HG03025 (cell line): ENCODE results near the gene PITPNM3.

ENCODE experiments used
- ATAC-seq: cut with Tn5 transposase; IDR thresholded peaks from one replicate; pipeline ENCODE4 v1.9.1; 2021; ENCODE audit warnings: mild to moderate bottlenecking, moderate library complexity; ENCODE audit not compliant: unreplicated experiment, low FRiP score

Gene PITPNM3

DNA sequence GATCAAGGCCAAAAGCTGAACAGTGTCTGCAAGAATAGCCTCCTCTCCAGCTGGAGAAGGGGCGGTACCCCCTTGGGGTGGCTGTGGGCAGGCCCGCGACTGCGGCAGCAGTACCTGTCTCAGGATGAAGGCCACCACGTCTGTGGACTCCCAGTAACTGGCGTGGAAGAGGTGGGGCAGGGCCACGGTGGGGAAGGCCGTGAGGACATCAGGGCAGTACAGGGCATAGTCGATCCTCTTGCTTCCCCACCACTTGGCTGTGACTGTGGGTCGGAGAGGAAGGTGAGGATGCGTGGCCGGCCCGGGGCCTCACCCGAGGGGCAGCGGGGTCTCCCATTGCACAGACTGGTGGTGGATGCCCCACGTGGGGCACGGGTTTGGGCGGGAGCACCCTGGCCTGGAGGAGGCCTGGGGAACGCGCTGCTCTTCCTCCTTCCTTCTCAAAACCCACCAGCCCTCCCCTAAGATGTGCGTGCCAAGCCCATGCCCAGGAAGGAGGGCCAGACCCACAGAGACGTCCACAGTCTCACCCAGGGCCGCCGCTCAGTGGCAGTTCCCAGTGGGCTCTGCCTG is 86.1 kb downstream of the PITPNM3 start:
- no peak for ATAC-seq

DNA sequence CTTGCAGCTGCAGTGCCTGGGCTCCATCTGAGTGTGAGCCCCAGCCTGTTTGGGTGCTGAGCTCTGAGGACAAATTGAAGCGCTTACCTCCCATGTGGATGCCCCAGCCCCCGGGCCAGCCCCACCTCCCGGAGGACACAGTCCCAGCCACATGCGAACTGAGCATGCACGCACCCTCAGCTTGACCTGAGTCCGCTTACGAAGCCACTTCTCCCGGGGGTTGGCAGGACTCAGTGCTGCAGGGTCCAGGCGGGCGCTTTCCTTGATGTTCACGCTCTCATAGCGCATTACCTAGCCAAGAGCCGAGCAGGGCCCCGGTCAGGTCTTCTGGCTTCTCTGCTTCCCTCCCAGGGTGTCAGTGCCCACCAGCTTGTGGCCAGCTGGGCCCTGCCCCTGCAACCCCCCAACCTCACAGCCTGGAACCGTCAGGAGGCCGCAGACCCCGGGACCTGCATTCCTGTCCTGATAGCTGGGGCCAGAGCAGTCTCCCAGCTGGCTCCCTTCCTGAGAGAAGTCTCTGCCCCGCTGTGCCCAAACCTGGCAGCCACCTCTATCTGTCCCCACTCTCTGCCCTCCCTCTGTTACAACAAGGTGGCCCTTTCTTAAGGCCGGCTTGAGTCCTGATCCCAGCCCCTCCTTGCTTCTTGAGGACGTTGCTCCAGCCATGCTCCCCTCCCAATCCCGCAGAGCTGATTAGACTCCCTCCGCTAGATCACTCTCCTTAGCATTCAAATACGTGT is 88.1 kb downstream of the PITPNM3 start:
- no peak for ATAC-seq

DNA sequence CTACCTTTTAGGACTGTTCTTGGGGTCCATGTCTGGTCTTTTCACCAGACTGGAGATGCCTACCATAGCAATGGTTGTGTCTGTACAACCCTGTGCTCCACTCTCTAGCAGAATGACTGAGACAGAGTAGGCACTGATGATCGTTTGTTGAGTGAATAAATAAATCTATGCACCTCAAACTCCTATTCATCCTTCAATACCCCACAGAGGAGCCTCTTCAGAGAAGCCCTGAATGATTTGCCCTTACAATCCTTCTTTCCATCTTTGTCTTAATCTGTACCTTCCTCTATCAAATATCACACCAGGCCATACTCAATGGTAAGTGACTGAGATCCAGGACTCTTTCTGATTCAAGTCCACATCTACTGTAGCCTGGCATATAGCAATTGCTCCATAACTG is 88.8 kb downstream of the PITPNM3 start:
- ATAC-seq, result no peak

DNA sequence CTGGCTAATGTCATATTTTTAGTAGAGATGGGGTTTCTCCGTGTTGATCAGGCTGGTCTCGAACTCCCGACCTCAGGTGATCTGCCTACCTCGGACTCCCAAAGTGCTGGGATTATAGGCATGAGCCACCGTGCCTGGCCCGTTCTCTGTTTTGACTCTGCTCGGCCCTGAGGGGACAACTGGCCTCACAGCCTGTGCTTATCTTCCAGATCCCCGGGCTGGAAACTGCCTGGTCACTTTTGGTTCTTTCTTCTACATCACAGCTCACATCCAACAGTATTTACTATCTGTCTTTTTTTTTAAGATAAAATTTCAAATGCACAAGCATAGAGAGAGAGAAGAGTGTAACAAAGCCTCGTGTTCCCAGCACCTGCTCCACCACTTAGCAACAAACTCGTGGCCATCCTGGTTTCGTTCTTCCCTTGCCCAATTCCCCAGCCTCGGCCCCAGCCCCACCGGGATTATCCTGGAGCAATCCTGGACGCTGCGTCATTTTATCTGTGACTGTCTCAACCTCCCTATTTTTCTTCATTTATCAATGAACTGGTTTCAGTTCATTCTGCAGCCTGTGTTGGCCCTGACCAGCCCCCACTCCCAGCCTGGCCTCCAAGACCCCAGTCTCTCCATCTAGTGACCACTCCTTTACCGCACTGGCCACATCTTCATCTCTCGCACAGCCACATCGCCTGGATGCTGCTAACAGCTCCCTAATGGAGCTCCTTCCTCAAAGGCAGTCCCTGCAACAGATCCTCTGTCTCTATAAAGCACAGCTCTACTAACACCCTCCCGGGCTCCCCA is 91.0 kb downstream of the PITPNM3 start:
- no peak for ATAC-seq

DNA sequence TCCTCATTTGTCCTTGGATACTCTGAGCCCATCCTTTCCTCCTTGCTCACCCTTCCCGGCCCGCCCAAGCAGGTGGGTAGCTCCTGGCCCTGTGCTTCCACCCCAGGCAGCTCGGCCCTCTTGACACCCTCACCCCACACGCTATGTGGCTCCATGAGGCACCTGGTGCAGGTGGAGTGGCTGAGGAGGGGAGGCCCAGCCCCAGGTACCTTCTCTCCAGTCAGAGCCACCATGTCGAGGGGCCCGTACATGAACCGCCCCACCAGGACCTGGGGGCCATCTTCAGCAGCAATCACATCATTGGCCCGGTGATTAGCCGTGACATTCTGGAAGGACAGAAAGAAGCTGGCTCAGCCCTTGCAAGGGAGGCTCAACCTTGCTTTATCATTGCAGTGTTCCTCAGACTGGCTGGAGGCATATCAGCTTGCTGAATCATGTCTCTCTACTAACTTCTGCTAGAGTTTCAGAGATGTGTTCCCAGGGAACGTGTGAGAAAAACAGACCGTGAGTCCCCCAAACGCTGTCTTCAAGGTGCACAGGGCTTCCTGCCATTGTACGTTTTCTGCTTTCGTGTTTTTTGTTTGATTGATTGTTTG is 91.8 kb downstream of the PITPNM3 start:
- ATAC-seq, result no peak

DNA sequence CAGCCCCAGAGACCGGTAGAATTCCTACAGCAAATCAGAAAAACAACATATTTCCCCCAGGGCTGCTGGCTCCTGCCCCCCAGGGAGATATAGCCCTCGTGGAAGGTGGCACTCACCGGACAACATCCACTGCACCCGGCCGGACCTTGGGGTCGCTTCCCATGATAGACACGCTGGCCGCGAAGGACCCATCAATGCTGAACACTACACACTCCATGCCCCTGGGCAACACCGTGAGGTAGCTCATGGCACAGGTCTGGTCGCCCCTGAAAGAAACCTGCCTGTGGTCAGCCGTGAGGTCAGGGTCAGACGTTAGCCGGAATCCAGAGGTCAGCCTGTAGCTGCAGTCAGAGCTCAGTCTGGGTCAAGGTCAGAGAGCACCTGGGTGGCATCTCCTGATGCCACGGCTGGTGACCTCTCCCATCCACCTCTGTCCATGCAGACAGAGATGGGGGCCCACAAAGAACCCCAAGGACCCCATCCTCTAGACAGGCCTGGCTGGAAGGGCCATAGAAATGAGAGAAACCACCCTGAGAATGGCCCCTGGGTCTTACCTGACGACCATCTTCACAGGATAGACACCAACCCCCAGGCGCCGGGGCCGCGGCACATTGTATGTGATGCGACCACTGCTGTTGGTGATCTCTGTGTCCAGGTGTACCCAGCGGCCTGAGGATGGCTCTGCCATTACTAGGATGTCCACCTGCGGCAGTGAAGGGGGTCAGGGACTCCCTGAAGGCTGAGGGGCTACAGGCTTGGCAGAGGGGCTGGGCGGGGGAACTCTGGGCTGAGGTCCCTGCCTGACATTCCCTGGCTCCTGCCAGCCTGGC is 92.5 kb downstream of the PITPNM3 start:
- no peak for ATAC-seq

DNA sequence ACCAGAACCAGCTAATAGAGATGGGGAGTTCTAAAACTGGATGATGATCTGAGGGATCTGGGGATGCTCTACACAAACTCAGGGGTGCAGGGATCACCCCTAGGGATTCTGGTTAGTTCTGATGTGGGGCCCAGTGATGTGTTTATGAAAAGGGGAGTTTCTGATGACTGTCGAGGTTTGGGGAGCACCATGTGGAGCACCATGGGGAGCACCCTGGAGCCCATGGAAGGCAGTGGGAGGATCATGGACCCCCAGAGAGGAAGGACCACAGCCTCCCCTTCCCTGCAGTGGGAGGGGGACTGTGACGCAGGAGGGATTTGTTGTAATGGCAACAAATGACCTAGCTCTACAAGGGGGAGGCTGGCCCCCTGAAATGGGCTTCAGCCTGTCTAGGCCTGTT is 93.7 kb downstream of the PITPNM3 start:
- no peak for ATAC-seq

DNA sequence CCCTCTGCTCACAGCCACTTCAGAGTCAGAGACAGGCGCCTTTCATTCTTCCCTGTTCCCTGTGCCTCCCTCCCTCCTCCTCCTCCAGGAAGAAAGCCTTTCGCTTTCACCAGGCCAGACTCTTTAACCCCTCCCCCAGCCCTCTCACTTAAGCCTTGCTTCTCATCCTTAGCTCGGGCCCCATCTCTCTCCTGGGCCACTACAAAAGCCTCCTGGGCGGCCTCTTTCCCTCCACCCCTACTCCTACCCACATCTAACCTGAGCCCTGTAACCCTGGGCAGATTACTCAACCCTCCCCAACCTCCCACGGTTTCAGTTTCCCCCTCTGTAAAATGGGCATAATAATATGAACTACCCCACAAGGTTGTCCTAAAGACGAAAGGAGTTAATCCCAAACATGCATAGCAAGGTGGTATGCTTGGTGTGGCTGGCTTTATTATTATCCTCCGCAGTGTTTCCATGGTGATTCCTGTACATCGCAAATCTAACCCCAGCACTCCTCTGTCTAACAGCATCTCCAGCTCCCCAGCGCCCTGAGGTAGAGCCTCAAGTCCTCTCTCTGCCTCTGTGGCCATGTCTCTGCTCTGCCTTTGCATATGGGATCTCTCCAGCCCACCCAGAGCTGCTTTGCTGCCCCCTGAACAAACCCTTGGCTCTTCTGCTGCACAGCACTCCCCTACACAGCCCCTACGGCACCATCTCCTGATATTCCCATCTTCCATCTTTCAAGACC is 94.4 kb downstream of the PITPNM3 start:
- ATAC-seq, result no peak

DNA sequence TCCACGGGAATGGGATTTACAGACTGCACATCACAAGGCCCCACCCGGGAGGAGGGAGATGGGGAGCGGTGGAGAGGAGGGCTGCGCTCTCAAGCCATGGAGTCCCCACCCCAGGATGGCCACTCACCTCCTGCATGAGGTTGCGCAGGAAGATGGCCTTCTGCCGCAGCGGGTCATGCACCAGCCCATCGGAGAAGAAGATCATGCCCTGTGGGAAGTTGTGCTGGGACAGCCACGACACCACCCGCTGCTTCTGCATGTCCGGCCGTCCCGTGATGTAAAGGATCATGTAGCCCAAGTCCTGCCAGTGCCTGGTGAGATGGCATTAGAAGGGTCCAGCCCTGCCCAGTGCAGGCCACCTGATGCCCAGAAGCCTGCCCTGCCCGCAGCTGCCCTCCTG is 95.1 kb downstream of the PITPNM3 start:
- no peak for ATAC-seq

DNA sequence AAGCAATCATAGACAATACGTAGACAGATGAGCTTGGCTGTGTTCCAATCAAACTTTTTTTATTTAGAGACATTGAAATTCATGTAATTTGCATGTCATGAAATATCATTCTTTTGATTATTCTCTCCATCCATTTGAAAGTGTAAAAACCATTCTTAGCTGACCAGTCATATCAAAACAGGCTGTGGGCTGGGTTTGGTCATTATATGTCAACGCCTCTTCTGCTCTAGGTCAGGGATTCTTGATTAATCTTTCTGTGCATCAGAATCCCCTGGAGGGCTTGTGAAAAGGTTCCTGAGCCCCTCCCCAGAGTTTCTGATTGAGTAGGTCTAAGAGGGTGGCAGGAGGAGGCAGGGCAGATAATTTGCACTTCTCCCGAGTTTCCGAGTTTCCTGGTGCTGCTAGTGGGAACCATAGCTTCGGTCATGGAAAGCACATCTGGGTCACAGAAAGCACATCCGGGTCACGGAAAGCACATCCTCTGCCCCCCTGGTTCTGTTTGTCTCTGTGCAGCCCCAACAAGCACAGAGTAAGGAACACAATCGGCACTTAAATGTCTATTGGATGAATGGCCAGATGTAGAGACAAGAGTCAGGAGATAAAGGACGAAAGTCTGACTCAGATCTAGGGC is 95.7 kb downstream of the PITPNM3 start:
- no peak for ATAC-seq

DNA sequence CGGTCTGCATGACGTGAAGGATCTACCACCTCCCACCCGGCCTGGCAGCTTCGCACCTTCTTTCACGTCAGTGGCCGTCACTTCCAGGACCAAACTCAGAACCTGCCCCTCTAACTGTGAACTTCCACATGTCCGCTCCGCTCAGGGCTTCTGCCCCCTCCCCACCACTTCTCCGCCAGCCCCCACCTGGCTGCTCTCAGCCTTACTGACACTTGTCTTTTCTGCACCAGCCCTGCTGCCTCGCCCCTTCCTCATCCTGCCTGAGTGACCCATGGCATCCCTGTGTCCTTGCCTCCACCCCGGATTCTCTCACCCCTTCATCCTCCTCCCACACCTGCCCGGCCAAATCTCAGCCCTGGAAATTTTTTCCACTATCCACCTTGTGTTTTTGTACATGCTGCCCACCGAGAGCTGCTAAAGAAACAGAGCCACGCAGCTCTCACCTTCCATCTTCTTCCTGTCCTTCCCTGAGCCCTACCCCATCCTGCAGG is 97.8 kb downstream of the PITPNM3 start:
- ATAC-seq, result no peak

DNA sequence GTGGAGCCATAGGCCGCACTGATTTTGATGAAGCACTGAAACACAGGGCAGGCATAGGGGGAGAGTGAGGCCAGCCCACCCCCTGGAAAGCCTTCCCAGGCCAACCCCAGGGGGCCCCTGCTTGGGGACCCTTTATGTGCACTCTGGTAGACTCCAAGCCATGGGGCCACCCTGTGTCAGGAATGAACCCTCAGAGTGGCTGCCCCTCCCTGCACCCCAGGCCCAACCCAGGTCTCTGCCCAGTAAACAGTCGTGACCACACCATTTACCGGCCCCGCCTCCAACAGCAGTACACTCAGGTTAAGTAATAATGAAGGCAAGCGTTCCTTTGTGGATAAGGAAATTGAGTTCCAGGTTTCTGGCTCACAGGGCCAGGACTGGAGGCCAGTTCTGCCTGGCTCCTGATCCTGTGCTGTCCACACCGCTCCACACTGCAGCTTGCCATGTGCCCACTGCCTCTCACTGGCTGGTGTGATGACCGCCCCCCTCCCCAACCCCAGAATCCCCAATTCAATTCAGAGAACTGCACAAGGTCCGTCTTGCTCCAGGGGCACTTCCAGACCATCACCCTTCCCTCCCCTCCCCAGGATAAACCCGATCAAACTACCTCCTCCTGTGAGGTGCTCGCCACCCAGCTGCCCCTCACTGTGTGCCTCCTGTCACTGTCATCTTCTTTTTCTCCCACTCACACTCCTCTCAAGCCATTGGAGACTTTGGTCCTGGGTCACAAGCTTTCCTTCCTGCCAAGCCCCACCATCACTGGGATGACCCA is 98.5 kb downstream of the PITPNM3 start:
- no peak for ATAC-seq

DNA sequence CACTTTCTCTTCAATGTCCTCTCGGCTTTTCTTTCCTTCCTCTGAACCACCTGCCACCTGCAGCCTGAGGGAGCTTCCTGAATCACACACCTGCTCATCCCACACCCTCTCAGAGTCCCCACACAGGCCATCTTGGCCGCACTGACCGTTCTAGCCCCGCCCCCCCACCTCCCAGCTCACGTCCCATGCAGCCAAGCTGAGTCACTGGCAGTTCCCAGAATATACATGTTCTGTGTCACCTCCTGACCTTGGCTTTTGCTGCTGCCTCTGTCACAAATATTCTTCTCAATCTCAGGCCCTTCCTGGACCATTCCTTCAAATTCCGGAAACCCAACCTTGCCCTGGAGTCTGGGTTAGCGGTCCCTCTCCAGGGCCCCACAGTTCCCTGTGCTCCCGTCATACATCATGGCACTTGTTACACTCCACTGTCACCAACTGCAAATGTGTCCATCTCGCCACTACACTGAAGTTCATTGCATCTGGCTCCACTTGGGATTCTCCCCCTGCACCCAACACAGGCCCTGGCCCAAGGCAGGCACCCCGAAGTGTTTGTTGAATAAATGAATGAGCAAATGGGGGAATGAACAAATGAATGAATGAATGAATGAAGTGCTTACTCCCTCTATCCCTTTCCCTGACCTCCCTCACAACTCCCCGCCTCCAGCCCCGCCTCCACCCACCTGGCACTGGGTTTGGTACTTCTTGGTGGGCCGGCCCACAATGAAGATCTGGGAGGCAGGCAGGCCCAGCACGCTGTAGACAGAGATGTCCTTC is 99.3 kb downstream of the PITPNM3 start:
- no peak for ATAC-seq

DNA sequence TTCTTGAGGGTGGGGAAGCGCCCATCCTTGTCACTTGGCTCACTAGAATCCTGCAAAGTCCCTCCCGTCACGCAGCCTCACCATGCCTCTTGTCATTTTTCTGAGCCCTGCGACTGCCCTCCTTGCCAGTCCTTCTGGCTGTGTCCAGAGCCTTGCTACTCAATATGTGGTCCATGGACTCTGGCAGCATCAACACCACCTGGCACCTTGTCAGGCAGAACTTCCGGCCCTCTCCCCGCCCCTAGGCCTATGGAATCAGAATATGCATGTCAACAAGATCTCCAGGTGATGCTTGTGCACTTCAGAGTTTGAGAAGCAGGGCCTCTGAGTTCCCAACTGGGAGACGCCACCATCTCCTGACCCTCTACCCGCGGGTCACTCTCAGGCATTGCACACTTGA is 100.0 kb downstream of the PITPNM3 start:
- ATAC-seq, result no peak

DNA sequence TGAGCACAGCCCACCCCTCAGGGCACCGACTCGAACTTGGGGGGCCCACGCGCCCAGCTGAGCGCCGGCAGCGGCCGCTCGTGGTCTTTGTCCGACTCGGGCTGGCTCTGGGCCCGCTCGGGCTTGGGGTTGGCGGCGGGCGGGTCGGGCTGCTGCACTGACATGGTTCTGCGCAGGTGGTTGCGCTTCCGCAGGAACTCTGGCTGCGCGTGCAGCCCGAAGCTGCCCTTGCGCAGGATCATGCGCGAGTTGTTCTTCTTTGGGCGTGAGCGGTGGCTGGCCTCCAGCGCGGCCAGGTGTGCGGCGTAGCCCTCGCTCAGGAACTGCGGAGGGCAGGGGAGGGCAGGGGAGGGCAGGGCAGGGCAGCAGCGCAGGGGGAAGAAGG is 101.0 kb downstream of the PITPNM3 start:
- ATAC-seq, result no peak

DNA sequence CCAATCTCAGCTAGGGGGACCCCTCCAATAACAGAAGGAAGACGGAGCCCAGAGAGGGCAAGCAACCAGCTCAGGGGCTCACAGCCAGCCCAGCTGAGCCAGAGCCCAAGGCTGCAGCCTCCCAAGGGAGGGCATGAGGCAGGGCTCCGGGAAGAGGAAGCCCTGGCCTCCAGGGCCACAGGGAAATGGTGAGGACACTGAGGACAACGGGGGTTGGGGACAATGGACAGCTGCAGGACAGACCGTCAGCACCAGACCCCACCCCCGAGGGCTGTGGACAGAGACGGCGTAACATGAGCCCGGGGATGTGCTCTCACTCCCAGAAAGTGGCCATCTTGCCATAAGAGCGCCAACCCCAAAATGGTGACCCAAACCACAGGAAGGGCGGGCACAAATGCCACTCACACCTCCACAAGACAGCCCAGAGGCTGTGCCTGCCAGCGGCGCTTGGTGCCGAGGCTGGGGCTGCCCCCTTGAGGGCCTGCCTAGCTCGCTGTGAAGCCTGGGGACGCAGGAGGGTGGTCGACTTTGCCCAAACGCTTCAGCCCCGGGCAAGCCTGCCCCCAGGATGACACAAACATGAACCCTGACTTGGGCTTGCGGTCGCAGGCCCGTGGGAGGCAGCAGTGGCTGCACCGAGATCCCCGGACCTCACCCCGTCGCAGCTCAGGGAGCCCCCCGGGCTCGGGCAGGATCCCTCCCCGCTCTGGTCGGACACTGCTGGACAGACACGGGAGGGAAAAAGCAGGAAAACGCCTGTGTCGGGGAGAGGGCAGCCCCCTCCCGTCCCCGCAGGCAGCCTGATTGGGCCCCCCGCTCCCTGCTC is 101.6 kb downstream of the PITPNM3 start:
- ATAC-seq, result no peak
